GM19397 (cell line): ENCODE results near the gene FKBP1A.

Experiments used
- ATAC-seq: cut with Tn5 transposase; IDR thresholded peaks from one replicate; pipeline ENCODE4 v1.9.1; 2021; ENCODE audit warnings: mild to moderate bottlenecking, moderate library complexity; ENCODE audit not compliant: unreplicated experiment

FKBP1A gene

DNA sequence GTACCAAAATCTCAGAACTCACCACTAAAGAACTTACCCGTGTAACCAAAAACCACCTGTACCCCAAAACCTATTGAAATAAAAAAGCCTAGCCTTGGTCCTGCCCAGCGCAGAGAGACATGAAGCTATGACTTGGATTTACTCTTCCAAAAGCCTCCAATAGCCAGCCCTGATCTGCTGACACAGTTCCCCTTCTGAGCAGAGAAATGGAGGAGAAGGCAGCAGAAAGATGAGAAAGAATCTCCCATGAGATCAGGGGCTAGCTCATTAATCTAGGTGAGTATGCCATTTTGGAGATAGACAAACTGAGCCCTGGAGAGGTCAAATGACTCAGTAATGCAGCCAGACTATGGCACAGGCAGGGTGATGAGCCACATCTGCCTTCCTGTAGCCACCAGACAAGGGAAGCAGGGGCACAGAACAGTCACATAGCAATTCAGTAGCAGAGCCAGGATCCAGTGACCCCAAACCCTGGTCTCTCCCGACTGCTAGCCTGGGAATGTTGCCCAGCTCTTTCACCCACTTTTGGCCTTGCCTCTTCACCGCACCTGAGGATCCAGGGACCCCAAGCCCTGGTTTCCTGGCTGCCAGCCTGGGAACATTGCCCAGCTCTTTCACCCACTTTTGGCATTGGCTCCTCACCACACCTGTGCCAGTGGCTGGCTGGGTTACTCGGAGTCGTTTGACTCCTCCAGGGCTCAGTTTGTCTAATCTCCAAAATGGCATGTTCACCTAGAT lies 56.7 kb downstream of the FKBP1A start:
- no peak for ATAC-seq

DNA sequence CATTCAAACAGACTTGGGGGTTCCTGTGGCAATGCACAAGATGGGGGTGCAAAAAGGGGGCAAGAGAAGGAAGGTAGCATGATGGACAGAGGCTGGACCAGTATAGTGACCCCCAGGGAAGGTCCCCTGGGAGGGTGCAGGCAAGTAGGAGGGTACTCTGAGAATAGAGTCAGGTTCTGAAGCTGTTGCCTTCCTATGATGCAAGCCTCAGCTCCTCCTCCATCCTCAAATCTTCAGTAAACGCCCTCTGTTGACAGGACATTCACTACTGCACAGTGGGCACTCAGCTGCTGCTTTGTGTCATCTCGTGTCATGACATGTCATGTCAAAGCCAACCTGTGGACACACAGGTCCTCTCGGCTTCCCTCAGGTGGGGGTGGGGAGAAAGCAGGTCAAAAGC lies 58.1 kb downstream of the FKBP1A start:
- ATAC-seq: no peak

DNA sequence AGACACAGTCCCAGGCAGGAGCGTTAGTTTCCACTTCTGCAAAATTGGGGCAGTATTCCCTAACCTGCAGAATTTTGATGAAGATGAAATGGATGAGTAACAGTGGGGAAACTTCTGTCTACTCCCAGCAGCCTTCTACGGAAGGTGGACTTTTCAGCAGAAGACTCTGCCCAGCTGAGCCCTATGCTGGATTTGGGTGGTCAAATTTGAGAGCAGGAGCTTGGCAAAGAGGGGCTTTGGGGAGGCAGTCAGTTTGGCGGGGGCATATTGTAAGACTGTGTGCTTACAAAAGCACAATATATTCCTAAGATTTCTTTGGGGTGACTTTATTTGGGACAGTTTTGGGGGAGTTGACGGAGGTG lies 58.5 kb downstream of the FKBP1A start:
- no peak for ATAC-seq

DNA sequence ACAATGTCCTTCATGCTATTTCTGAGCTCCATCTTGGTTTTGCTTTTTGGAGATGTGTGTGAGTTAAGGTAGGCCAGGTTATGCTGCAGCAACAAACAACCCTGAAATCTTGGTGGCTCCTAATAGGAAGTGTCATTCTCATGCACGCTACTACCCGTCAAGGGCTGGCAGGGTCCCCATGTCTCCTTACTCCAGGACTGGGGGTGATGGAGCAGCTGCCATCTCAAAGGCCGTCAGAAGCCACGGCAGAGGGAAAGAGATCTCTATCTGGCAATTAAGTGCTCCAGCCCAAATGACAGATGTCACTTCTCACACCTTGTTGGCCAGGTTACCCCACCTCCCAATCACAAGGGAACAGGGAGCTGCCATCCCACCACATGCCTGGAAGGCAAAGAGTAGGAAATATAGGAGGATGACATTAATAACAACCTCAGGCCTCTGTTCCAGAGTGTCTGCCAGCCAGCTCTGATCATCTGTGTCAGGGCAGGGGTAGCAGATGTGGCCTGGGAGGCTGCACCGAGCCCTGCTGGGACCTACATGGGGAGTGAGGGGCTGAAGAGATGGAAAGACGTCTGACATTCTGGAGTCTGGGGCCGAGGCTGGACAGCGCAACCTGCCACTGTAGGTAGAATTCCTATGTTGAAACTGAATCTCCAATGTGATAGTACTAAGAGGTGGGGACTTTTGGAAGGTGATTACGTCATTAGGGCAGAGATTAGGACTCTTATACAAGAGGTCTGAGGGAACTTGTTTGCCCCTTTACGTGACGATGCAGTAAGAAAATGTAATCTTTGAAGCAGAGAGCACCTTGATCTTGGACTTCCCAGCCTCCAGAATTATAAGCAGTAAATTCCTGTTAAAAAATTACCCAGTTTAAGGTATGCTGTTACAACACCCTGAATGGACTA lies 59.1 kb downstream of the FKBP1A start:
- no peak for ATAC-seq

DNA sequence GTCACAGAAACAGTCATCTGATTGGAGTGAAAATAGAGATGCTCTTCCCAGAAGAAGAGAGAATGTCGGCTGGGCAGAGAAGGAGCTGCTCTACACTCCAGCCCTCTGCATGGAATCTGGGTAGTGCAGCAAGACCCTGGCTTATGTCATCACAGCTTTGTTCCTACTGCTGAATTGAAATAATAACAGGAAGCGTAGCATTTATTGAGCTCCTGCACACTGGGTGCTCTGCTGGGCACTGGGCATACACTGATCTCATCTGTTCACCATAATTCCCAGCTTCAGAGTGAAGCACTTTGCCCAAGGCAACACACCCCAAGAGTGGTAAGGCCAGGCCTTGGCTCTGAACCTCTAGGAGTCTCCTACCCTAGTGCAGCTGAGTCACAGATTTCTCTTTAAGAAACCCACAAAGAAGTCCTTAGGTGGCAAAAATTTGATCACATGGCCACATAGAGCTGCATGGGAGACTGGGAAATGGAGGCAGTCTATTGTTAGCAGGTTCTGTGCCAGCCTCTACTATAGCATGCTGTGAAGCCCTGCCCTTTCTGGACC lies 60.0 kb downstream of the FKBP1A start:
- no peak for ATAC-seq

DNA sequence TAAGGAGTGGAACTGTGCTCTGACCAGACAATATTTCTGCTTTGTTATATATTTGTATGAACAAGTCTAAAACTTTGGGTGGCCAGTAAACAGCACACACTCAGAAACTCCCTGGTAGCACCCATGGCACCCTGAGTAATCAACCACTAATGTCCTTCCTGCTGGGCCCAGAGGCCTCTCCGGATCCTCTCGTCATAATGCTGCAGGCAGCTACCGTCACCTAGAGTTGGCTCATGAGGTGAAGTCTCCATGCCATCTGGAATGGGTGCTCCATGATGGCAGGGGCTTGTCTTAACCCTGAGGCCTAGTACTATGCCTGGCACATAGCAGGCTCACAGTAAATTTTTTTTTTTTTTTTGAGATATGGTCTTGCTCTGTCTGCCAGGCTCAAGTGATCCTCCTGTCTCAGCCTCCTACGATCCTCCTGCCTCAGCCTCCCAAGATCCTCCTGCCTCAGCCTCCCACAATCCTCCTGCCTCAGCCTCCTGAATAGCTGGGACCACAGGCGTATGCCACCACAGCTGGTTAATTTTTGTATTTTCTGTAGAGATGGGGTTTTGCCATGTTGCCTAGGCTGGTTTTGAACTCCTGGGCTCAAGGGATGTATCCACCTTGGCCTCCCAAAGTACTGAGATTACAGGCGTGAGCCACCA lies 60.9 kb downstream of the FKBP1A start:
- ATAC-seq: no peak

DNA sequence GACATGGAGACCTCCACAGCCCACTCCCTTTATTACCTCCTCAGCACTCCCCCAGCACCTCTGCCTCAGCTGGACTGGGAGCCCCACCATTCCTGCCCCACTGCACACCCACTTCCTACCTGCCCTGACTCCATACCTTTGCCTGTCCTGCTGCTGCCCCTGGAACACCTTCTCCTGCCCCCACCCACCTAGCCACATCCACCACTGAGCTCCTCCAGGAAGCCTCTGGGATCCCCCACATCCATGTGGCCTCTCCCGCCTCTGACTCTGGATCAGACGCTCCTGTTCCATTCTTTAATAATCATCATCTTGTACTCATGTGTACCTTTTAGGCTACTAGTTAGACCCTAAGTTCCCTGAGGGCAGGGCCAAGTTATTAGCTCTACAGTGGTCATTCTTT lies 61.8 kb downstream of the FKBP1A start:
- ATAC-seq: no peak

DNA sequence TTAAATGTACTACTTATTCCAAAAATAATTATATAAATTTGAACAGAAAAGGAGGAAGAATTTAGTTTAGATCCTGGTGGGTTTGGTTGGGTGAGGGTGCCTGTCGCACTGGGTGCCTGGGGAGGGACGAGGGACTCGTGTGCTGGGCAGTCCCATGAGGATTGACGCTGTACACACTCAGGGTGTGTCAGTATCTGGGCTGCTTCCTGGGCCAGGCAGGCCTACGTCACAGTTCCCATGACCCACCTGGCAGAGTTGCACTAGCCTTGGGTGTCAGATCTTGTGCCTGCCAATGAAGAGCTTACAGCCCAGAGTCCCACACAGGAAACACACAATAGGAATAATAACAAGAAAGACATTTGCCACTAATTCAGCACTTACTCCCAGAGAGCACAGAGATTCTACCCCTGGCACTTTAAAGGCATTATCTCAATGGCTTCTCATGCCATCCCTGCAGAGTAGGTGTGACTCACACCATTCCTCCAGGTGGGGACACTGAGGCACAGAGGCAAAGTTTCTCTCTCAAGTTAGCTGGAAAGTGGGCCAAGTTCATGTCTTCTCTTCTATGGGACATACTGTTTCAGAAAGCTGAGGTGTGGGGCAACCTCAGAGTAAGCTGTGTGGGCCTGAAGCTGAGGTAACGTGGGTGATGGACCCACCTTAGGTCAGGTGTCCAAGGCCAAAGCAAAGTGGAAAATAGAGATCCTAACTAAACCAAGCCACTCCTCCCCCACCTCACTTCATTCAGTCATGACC lies 62.6 kb downstream of the FKBP1A start:
- ATAC-seq: no peak

DNA sequence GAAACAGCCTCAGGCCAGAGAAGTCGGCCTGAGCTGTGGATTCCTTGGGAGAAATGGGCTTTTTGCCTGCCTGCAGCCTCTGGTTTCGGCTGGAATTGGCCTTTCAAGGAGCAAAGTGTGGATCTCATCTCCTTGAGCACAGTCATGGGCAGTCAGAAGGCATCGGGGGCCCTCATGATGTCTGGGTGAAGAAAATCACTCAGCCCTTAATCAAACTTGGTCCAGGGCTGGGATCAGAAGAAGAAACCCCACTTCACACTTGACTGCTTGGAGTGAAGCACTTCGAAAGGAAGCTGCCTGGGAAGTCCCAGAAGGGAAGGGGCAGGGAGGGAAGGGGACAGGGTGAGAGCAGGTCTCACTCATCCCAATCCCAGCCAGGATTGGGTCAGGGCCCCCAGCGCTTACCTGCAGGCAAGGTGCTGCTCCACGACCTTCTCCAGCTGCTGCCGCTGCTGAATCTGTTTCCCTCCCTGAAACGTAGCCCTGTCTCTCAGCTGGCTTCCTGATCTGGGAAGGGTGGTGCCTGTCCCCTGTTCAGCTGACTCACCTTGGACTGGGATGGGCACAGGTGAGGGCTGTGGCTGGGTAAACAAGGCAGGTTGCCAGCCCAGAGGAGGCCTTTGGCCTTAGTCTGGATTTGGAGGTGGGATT lies 64.0 kb downstream of the FKBP1A start, which contains the start of gene SDCBP2:
SDCBP2 (minus strand) TSS at position 460 of the 651 bp plus-strand sequence. CDS start 8,723 bp downstream, outside the sequence.
- ATAC-seq: no peak

DNA sequence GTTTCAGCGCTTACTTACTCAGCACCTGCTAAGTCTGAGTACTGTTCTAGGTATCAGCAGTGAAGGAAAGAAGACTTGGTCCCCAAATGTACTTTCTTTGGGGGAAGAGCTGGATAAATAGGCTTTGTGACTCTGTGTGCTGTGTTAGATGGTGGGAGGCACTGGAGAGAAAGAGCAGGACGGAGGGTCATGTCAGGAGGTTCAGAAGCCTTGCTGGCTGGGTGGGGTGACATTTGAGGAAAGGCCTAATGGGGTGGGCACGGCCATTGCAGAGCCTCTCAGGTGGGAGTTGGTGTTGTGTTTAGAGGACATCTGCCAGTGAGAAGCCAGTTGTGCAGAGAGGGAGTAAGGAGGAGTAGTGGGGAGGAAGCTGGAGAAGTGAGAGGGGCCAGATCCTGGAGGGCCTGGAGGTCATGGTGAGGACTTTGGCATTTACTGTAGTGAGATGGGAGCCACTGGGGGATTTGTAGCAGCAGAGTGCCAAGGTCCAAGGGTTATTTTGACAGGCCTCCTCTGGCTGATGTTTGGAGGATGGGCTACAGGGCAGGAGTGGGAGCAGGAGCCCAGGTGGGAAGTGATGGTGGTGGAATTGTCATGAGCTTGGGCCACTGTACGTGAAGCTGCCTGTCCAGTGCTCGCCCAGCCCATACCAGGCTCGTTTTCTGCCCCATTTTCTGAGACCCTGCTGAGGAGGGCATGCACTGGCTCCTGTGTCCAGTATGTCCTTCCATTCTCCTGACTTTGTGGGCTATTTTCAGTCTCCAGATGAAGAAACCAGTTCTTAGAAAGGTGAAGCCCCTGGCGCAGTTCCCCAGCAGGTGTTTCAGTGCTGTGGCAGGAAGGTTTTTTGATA lies 64.8 kb downstream of the FKBP1A start:
- no peak for ATAC-seq

DNA sequence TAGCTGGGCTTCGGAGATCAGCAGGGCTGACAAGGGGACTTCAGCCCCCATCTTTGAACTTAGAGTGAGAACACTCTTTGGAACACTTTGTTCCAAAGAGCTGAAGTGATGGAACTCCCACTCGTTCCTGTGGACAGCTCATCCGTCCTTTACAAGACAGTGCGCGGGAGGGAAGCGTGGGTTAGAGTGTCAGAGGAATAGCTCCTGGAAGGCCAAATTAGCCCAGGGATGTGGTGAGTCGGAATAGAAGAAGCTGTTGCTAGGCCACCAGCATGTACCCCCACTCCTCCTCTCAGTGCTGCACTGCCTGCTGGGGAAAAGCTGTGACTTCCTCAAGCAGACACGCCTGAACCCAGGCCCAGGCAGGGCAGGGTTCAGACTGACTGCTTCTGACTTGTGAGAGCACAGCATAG lies 65.6 kb downstream of the FKBP1A start:
- no peak for ATAC-seq

DNA sequence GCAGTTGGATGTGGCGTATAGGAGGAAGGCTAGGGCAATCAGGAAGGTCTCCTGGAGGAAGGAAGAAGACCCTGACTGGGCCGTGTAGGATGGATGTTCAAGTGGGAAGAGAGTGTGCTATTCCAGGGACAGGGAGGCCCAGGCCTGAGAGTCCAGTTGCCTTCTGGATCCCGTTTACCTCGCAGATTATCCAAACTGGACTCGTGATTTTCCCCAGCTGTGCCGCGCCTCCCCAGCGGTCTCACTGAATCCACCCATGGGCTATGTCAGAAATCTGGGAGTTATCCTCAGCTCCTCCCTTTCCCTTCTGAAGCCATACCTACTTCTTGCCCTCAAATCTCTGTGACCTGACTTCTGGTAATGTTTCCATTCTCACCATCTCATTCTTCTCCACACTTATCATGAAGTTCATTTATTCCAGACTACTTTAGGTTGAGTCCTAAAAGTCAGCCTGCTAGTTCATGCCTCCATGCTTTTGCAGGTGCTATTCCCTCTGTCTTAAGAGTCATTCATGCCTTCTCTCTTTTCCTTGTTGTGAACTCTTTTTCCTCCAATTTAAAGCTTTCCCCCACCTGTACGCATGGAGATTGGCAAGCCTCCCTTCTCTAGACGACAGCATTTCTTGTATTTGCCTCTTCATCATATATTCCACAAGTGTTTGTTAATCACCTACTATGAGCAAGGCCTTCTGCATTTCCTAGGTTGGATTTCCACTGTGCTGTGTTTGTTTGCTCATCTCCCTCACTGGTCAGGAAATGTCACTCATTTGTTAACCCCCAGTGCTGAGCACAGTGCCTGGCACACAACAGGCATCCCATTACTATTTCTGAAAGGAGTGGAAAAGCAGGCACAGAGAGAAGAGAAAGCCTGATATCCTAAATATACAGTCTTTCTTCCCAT lies 66.6 kb downstream of the FKBP1A start:
- ATAC-seq: no peak

DNA sequence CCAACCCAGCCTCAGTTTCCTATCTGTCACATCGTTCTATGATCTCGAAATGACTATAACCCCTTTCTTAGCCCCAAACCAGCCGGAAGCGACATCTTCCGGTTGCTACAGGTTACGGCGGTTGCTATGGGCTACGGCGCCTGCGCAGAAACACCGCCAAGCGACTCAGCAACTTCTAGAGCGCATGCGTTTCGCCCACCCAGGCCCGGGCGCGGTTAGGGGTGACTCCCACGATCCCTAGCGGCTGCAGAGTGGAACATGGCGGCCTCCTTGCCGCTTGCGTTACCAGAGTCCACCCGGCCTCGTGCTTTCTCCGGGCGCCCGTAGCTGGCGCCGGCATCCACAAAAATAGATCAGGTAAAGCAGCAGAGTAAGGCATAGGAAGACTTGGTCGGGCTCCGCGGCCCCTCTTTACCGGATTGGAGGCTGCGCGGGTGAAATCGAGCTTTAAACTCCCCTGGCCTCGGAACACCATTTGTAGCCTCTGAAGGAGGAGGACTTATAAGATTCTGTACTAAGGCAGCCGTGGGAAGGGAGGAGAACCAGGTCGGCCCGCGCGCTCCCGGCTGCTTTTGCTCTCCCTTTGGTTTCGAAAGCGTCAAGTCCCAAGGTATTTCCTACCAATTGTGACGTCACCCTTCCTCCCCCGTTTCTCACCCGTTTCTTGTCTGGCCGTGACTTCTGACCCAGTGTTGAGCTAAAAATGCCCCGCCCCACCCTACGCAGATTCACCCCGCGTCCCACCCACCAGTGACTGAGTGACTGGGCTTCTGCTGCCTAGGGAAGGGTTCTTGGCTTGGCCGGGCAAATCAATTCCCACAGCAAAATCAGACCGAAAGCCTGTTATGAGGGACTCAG lies 67.5 kb downstream of the FKBP1A start:
- peak; percentile 84 for ATAC-seq

DNA sequence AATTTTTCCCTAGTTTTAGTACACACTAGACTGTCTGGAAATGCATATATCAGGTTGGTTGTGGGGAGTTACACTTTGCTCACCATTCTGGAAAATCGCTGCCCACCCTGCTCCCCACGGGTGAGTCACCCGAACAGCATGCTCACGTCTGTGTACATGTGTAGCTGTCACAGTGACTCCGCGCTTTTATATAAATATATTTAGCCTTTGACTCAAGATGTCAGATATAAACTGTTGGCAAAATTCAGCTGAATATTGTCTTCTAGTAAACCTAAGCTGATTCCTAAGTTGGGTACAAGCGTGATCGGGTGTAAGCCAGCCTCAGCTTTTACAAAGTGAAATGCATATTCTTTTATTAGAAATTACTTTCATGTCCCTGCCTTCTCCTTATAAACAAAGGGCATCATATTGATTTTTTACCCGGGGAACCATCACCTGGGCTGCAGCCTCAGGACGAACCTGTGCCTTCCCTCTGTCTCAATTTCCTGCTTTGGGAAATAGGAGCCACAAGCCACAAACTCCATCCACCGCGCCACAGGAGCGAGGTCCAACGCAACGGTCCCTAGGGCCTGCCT lies 68.2 kb downstream of the FKBP1A start:
- no peak for ATAC-seq

DNA sequence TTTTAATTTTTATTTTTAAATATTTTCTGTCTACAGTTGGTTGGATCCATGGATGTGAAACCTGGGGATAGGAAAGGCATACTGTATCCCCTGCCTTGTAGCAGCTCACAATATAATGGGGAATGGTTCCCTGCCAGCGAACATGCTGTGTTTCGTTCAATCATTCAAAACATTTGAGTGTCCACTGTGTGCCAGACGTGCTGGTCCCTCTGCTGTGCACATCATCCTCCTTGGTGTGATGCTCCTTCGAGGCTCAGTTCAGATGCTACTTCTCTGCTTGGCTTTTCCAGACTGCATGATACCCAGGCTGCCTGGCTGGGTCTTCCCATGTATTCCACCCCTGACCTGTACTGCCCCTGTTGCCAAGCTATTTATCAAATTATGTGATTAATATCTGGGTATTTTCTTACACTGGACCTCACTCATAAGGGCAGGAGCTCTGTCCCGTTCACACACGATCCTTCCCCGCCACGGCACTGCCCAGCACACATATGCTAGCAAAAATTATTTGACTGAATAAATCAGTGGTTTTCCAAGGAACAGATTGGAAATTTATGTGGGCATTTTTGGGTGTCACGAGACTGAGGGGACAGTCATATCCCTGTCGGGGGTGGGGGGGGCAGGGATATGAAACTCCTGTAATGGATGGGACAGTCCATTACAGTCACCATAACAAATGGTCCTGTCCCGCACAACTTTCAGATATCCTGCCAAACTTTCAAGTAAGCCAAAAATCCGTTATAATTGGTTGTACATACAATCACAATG lies 68.8 kb downstream of the FKBP1A start:
- ATAC-seq: no peak

DNA sequence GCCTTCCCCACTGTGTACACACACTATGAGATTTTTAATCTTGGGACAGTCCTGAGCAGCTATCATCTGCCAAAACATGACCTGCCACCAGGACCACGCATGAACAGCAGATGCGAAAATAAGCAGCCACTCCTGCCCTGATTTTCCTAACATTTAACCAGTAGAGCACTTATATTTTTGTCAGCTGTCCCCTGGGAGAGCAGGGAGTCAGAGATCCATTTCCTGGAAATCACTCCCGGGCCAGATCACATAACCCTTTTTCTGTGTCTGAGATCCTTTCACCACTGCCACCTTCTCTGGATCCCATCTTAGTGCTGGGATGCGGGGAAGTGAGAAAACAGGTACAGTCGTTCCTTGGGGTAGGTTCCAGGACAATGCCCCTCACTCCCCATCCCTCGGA lies 69.6 kb downstream of the FKBP1A start:
- ATAC-seq: no peak
